ENCODE measurements around the gene IMPA2.

IMPA2 gene

DNA sequence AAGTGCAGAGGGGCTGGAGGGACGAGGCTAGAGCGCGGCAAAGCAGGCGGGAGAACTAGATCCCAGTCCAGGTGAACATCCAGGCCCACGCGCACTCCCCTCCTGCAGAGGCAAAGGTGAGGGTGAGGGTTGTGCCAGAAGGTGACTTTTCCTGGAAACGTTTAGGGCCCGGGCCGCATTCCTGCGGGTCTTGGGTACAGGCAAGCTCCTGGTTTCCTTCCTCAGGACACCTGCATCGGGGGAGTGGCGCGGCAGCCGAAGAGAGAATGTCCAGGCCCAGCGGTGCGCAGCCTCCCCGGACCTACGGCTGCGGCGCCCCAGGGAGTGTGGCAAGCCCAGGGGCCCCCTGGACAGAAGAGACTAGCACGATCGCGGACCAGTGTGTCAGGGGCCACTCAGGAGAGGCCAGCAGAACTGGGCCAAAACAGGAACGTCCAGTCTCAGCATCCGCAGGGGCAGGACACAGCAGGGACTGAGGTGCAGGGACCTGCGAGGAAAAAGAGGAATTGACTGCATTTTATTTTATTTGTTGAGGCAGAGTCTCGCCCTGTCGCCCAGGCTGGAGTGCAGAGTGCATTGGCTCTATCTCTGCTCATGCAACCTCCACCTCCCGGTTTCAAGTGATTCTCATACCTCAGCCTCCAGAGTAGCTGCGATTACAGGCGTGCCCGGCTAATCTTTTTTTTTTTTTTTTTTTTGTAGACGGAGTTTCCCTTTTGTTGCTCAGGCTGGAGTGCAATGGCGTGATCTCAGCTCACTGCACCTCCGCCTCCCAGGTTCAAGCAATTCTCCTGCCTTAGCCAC, 8.7 kb upstream of the IMPA2 start:
- H3K4me3 ChIP-seq (IDR thresholded peaks at IDR 0.05; ENCODE audit: insufficient read depth, low read depth, low read length) = no peak overlapping the region
- no peaks in the 10 kb centered on the region for H3K36me3 ChIP-seq (ENCODE audit: insufficient read depth)
- H2AFZ ChIP-seq (ENCODE audit: low read depth) = no peak overlapping the region
- no peaks in the 10 kb centered on the region for H3K27me3 ChIP-seq (ENCODE audit: insufficient read depth, low read depth)
- no peak overlapping the region for H3K27ac ChIP-seq
- H3K4me1 ChIP-seq (ENCODE audit: low read depth, poor library complexity, severe bottlenecking) = no peaks in the 10 kb centered on the region
- H3K79me2 ChIP-seq (ENCODE audit: insufficient read depth, low read depth) = no peaks in the 10 kb centered on the region
- no peak overlapping the region for H3K9ac ChIP-seq
- H3K4me2 ChIP-seq = no peak overlapping the region
- H4K20me1 ChIP-seq (ENCODE audit: insufficient read depth) = no peaks in the 10 kb centered on the region
- TF ChIP-seq, protein P1, sequence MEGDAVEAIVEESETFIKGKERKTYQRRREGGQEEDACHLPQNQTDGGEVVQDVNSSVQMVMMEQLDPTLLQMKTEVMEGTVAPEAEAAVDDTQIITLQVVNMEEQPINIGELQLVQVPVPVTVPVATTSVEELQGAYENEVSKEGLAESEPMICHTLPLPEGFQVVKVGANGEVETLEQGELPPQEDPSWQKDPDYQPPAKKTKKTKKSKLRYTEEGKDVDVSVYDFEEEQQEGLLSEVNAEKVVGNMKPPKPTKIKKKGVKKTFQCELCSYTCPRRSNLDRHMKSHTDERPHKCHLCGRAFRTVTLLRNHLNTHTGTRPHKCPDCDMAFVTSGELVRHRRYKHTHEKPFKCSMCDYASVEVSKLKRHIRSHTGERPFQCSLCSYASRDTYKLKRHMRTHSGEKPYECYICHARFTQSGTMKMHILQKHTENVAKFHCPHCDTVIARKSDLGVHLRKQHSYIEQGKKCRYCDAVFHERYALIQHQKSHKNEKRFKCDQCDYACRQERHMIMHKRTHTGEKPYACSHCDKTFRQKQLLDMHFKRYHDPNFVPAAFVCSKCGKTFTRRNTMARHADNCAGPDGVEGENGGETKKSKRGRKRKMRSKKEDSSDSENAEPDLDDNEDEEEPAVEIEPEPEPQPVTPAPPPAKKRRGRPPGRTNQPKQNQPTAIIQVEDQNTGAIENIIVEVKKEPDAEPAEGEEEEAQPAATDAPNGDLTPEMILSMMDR (conservative IDR thresholded peaks at IDR 0.05; ENCODE audit: low read depth, low read length) = no peak

DNA sequence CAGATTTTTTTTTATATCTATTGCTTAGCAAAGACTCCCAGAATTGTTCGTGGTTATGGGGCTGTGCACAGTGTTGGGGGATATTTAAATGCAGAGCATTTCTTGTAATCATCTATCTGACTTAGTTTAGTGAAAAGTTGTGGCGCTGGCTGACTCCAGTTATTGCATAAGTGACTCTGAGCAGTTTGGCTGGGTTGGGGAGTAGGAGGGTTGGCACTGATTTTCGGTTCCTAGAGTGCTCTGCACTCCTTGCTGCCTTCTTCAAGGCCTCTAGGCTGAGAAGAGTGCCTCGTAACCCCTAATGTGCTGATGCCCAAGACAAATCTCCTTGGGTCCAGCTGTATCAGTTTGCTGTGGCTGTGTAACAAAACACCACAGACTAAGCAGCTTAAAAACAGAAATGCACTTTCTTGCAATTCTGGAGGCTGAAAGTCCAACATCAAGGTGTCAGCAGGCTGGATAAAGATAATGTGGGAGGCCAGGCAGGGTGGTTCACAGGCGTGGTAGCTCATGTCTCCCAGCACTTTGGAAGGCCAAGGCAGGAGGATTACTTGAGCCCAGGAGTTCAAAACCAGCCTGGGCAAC, 6.5 kb upstream of the IMPA2 start:
- TF ChIP-seq, protein P1 (conservative IDR thresholded peaks at IDR 0.05; ENCODE audit: low read depth, low read length) = no peak
- Histone ChIP-seq H3K4me1 (ENCODE audit: low read depth, poor library complexity, severe bottlenecking) (peaks cover 5% of the 10 kb centered on the region), H3K9ac (no peak overlapping the region), H3K79me2 (ENCODE audit: insufficient read depth, low read depth) (no peaks in the 10 kb centered on the region), H3K4me2 (no peak overlapping the region), H3K4me3 (IDR thresholded peaks at IDR 0.05; ENCODE audit: insufficient read depth, low read depth, low read length) (no peak overlapping the region), H4K20me1 (ENCODE audit: insufficient read depth) (no peaks in the 10 kb centered on the region), H3K27me3 (ENCODE audit: insufficient read depth, low read depth) (no peaks in the 10 kb centered on the region), H2AFZ (ENCODE audit: low read depth) (no peak overlapping the region), H3K36me3 (ENCODE audit: insufficient read depth) (no peaks in the 10 kb centered on the region), H3K27ac (no peak overlapping the region)

DNA sequence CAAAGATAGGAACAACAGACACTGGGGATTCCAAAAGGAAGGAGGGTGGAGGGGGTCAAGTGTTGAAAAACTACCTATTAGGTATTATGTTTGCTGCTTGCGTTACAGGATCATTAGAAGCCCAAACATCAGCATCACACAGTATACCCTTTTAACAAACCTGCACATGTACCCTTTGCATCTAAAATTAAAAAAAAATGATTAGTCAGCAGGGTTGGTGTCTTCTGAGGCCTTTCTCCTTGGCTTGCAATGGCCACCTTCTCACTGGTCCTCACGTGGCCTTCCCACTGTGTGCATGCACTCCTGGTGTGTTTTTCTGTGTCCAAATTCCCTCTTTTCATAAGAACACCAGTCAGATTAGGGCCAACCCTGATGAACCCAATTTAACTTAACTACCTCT, 5.6 kb upstream of the IMPA2 start:
- TF ChIP-seq, protein P1 (conservative IDR thresholded peaks at IDR 0.05; ENCODE audit: low read depth, low read length) = no peak
- Histone ChIP-seq H3K36me3 (ENCODE audit: insufficient read depth) (no peaks in the 10 kb centered on the region), H3K4me2 (no peak overlapping the region), H4K20me1 (ENCODE audit: insufficient read depth) (no peaks in the 10 kb centered on the region), H3K27me3 (ENCODE audit: insufficient read depth, low read depth) (no peaks in the 10 kb centered on the region), H3K27ac (no peak overlapping the region), H3K4me1 (ENCODE audit: low read depth, poor library complexity, severe bottlenecking) (peaks cover 5% of the 10 kb centered on the region), H3K9ac (no peak overlapping the region), H3K79me2 (ENCODE audit: insufficient read depth, low read depth) (no peaks in the 10 kb centered on the region), H2AFZ (ENCODE audit: low read depth) (no peak overlapping the region), H3K4me3 (IDR thresholded peaks at IDR 0.05; ENCODE audit: insufficient read depth, low read depth, low read length) (no peak overlapping the region)

DNA sequence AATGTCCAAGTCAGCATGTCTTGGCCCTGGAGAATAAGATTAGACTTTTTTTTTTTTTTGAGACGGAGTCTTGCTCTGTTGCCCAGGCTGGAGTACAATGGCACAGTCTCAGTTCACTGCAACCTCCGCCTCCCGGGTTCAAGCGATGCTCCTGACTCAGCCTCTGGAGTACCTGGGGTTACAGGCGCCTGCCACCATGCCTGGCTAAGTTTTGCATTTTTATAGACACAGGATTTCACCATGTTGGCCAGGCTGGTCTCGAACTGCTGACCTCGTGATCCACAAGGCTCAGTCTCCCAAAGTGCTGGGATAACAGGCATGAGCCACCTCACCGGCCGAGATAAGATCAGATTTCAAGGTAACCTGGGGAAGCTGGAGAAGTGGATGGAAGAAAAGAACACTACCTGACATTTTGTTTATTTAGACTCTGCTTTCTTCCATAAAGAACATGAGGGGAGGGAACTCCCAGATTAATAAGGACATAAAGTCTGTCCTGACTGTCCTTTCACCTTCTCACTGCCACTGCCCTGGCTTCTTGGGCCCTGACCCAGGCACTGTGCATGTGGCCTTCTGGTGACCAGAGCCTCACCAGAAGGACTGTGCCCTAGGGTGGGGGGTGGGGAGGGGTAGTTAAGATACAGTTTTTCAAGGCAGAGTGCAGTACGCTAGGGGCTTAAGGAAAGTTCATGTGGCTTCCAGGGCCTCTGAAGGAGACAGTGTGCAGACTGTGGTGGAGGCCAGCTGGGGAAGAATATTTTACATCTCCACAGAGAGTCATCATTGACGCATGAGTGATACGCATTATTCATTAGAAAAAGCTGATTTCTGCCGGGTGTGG, 4.8 kb upstream of the IMPA2 start:
- TF ChIP-seq, protein P1 (conservative IDR thresholded peaks at IDR 0.05; ENCODE audit: low read depth, low read length) = no peak
- Histone ChIP-seq H3K27ac (no peak overlapping the region), H3K9ac (no peak overlapping the region), H3K36me3 (ENCODE audit: insufficient read depth) (no peaks in the 10 kb centered on the region), H3K27me3 (ENCODE audit: insufficient read depth, low read depth) (no peaks in the 10 kb centered on the region), H4K20me1 (ENCODE audit: insufficient read depth) (no peaks in the 10 kb centered on the region), H3K4me3 (IDR thresholded peaks at IDR 0.05; ENCODE audit: insufficient read depth, low read depth, low read length) (no peak overlapping the region), H3K4me2 (no peak overlapping the region), H3K4me1 (ENCODE audit: low read depth, poor library complexity, severe bottlenecking) (peaks cover 5% of the 10 kb centered on the region), H3K79me2 (ENCODE audit: insufficient read depth, low read depth) (no peaks in the 10 kb centered on the region), H2AFZ (ENCODE audit: low read depth) (no peak overlapping the region)
